GM18502 (cell line): ENCODE results near the gene TTLL13.
"Not testable (repeated sequence)": the region's sequence is repeated elsewhere in the genome, so short reads cannot be mapped to it uniquely, and the experiment has no call there.

Experiments used
- ATAC-seq: cut with Tn5 transposase; IDR thresholded peaks from one replicate; pipeline ENCODE4 v1.9.1; 2021; ENCODE audit warnings: mild to moderate bottlenecking; ENCODE audit not compliant: unreplicated experiment, poor library complexity

TTLL13 gene

DNA sequence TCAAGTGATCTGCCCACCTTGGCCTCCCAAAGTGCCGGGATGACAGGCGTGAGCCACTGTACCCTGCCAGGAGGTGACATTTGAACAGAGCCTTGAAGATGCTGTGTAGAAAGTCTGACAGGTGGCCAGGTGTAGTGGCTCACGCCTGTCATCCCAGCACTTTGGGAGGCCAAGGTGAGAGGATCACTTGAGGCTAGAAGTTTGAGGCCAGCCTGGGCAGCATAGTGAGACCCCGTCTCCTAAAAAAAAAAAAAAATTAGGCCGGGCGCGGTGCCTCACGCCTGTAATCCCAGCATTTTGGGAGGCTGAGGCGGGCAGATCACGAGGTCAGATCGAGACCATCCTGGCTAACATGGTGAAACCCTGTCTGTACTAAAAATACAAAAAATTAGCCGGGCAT is 29.1 kb downstream of the TTLL13 start:
- not testable (repeated sequence) for ATAC-seq

GRCh38 chr15:90280743-90281142 is 31.4 kb downstream of the TTLL13 start:
- ATAC-seq = not testable (repeated sequence)

DNA sequence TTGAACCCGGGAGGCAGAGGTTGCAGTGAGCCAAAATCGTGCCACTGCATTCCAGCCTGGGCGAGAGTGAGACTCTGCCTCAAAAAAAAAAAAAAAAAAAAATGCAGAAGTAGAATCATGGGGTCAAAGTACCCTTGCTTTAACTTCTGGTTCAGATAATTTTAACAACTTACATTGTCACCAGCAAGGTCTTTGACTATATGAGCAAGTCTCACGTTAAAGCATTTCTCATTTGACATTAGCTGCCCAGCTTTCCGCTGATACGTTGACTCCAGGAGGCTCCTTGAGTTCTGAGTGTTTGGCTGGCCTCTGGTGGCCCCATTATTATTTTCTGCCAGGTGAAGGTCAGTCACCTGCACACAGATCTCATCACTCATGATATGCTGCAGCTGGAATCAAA is 32.3 kb downstream of the TTLL13 start:
- not testable (repeated sequence) for ATAC-seq

GRCh38 chr15:90286678-90287077 is 37.3 kb downstream of the TTLL13 start:
- no peak for ATAC-seq

GRCh38 chr15:90287101-90287500 is 37.7 kb downstream of the TTLL13 start:
- ATAC-seq = no peak

GRCh38 chr15:90287946-90288345 is 38.6 kb downstream of the TTLL13 start:
- ATAC-seq = no peak

GRCh38 chr15:90291679-90292356 is 42.5 kb downstream of the TTLL13 start:
- no peak for ATAC-seq

GRCh38 chr15:90293040-90293810 is 43.9 kb downstream of the TTLL13 start:
- not testable (repeated sequence) for ATAC-seq

DNA sequence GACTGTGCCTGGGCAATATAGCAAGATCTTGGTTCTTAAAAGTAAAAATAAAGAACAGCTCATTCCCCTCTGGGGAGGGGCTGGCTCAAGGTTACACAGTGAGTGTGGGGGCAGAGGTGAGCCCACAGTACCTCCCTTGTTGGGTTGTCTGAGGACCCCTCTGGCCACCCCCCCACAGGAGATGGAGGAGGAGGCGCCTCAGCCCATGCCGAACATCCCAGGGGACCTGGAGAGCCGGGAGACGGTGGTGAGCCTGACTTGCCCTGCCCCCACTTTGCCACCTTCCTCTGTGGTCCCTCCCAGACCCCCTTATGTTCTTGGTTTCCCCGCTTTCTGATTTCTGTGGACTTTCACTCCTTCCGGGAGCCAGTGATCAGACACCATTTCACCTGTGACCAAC is 44.8 kb downstream of the TTLL13 start:
- ATAC-seq = no peak

GRCh38 chr15:90294601-90295269 is 45.4 kb downstream of the TTLL13 start:
- ATAC-seq = no peak

DNA sequence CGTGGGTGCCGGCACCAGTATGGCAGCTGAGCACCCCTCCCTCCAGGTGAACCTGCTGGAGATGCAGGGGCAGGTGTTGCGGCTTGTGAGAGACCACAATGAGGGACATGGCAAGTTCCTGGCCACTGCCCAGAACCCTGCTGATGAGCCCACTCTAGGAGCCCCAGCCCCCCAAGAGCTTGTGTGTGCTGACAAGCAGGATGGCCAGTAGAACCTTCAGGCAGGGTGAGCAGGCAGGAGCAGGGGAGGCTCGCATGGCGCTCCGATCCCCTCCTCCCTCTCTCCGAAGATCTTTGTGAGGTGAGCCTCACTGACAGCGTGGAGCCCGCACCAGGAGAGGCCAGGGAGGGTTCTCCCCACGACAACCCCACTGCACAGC is 45.9 kb downstream of the TTLL13 start:
- ATAC-seq = no peak

- not testable (repeated sequence) for ATAC-seq
Measured at GRCh38 chr15:90296316-90296884, 47.0 kb downstream of the TTLL13 start.

GRCh38 chr15:90297021-90297420 is 47.7 kb downstream of the TTLL13 start:
- ATAC-seq = no peak

GRCh38 chr15:90300541-90300940 is 51.2 kb downstream of the TTLL13 start:
- no peak for ATAC-seq

- no peak for ATAC-seq
Measured at GRCh38 chr15:90300988-90301706, 51.8 kb downstream of the TTLL13 start.

DNA sequence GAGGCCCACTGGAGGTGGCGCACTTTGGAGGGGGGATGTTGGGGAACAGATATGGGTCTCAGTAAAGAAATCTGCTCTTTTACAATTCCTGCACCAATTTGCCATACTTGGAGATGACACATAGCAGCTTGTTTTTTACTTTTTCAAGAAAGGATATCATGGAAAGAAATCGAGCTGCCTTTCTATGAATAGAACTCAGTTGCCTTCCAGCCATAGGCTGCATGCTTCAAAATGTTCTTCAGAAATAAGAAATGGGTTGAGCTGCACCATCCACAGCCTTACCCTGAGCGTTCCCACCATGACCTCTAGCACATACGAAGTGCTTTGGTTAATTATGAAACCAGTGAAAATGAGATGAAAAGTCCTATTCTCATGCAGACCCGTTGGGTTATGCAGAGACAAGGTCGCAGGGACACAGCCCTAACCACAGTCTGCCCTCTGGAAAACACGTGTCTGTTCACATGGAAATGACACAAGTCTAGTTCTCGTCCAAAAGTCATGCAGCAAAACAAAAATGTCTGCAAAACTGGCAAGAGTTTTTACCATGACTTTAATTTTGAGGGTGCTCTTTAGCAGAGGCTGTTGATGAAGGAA is 52.4 kb downstream of the TTLL13 start:
- no peak for ATAC-seq

DNA sequence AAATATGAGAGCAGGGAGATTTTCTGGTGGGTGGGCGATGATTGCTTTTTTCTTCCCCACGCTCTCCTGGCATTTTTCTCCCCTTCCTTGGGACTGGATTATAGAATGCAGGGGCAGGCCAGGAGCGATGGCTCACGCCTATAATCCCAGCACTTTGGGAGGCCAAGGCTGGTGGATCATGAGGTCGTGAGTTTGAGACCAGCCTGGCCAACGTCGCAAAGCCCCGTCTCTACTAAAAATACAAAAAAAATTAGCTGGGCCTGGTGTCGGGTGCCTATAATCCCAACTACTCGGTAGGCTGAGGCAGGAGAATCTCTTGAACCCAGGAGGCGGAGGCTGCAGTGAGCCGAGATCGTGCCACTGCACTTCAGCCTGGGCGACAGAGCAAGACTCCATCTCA is 56.0 kb downstream of the TTLL13 start:
- not testable (repeated sequence) for ATAC-seq

- ATAC-seq = no peak
Measured at GRCh38 chr15:90305932-90306331, 56.6 kb downstream of the TTLL13 start.

DNA sequence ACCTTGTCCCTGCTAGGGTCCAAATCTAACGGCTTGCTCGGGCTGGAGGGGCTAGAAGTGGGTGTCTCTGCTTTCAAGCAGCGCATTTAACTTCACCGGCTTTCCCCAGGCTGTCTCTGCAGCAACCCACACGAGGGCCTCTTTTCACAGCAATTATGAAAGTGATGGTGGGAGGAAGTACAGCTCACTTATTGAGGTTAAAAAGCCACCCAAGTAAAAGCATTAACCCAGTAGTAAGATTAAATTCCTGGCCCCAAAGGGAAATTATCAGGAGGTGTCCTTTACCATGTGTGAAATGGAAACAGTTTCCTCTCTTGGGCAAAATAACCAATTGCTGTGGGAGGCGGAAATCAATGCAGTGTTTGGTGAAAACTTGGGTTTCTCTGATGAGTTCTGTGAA is 57.2 kb downstream of the TTLL13 start:
- no peak for ATAC-seq

GRCh38 chr15:90307661-90308060 is 58.3 kb downstream of the TTLL13 start:
- ATAC-seq = no peak
